Measurements from ENCODE around the gene NUAK1.

The NUAK1 gene

GRCh38 chr12:106110626-106111300 is 28.0 kb downstream of the NUAK1 start:
- DNase-seq (ENCODE audit: low spot score) = no peak

DNA sequence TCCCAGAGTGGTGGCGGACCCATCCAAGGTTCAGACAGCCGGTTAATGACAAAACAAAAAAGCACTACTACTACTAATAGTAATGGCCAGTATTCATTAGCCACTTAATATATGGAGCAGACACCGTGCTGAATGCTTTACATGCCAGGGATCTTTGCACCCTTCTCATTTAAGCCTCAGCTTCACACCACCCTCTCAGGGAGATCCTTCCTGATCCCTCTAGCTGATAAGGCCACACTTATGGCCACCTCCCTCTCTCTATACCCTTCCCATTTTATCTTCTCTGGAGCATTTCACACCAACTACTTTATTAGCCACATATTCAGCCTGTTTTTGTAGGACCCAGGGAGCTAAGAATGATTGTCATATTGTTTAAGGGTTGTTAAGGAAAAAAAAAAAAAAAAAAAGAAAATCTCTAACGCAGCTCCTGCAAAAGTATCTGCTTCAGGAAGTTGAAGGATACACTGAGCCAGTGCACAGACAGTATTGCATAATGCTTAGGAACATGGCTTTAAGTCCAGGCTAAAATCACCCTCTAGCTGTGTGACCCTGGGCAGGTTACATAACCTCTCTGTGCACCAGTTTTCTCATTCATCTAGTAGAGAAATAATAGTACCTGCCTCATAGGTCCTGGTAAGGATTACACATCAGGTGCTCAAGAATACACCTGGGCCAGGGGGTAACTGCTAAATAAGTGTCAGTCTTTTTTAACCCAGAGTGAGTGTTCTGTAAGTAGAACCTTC is 29.4 kb downstream of the NUAK1 start:
- no peak for DNase-seq (ENCODE audit: low spot score)

GRCh38 chr12:106108185-106108835 is 30.4 kb downstream of the NUAK1 start:
- no peak for DNase-seq (ENCODE audit: low spot score)

DNA sequence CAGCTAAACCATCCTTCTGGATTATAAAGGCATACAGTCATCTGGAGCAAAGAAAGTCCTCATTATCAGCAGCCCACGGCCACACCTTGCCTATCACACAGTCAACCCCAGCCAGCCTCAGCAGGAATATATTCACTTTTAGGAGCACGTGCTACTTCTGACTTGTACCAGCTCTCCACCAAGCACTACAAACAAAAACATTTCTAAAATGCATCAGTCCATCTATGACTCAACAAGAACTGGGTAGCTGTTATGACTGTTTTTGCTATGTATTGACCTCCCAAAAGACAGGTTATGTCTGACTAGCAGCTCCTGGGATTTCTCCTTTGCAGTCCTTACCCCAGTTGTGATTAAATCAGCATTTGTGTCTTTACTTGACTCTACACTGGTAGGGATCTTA is 31.2 kb downstream of the NUAK1 start:
- no peak for DNase-seq (ENCODE audit: low spot score)

GRCh38 chr12:106106892-106107291 is 31.9 kb downstream of the NUAK1 start:
- peak; percentile 16 for DNase-seq (ENCODE audit: low spot score)

DNA sequence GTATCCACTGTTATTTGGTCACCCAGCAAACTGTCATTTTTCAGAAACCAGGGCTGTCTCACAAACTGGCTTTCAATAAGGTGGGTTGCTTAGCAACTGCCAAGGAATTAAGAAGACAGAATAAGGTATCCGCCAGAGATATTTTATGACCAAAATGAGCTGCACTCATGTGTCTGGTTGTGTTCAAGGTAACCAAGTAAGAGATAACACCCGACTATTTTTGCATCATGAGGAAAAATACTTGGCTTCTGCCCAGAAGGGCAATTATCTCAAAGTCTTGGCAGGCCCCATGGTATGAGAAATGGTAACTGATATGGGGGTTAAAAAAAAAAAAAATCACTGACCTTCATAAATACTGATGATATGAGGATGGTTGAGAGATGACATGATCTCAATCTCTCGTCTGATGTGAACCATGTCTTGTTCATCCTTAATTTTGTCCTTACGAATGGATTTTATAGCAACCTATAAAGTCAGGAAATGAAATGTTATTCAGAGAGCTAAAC is 32.6 kb downstream of the NUAK1 start:
- peak; percentile 83 for DNase-seq (ENCODE audit: low spot score)

DNA sequence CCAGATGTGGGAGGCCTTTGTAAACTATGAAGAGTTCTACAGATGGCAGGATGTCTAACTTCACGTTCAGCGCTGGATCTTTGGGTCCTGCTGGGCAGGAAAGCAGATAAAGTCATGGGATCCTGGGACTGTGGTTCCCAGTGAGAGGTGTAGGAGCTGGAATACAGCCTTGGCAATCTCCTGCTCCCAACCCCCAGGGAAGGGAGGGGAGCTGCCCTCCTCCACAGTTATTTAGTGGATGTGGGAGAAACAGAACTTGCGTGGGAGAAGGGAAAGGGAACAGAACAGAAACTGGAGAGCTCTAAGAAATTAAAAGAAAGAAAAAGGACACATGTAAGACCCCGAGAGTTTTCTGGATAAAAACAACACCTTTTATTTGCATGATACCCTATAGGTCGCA is 37.0 kb downstream of the NUAK1 start:
- DNase-seq (ENCODE audit: low spot score) = no peak

GRCh38 chr12:106098691-106099200 is 40.0 kb downstream of the NUAK1 start:
- DNase-seq (ENCODE audit: low spot score) = no peak

DNA sequence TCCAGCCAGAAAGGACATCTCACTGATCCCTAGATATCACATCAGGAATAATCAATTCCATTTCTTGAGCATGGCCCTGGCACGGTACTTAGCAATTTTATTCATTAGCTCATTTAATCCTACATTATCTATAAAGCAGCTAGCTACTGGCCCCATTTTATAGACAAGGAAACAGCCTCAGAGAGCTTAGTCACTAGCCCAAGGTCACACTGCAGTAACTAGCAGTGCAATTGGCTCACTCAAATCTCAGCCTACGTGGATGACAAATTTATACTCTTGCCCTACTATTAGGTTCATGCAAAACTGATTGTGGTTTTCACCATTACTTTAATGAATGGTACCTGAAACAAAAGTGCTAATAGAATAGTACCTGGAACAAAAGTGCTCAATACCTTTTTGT is 41.7 kb downstream of the NUAK1 start:
- DNase-seq (ENCODE audit: low spot score) = no peak

- no peak for DNase-seq (ENCODE audit: low spot score)
These were observed 42.4 kb downstream of the NUAK1 start for GRCh38 chr12:106096376-106096775.

GRCh38 chr12:106094304-106094703 is 44.5 kb downstream of the NUAK1 start:
- DNase-seq (ENCODE audit: low spot score) = no peak

- no peak for DNase-seq (ENCODE audit: low spot score)
These were observed 45.5 kb downstream of the NUAK1 start for GRCh38 chr12:106093246-106093645.

- DNase-seq (ENCODE audit: low spot score) = no peak
These were observed 47.3 kb downstream of the NUAK1 start for GRCh38 chr12:106091446-106091820.

DNA sequence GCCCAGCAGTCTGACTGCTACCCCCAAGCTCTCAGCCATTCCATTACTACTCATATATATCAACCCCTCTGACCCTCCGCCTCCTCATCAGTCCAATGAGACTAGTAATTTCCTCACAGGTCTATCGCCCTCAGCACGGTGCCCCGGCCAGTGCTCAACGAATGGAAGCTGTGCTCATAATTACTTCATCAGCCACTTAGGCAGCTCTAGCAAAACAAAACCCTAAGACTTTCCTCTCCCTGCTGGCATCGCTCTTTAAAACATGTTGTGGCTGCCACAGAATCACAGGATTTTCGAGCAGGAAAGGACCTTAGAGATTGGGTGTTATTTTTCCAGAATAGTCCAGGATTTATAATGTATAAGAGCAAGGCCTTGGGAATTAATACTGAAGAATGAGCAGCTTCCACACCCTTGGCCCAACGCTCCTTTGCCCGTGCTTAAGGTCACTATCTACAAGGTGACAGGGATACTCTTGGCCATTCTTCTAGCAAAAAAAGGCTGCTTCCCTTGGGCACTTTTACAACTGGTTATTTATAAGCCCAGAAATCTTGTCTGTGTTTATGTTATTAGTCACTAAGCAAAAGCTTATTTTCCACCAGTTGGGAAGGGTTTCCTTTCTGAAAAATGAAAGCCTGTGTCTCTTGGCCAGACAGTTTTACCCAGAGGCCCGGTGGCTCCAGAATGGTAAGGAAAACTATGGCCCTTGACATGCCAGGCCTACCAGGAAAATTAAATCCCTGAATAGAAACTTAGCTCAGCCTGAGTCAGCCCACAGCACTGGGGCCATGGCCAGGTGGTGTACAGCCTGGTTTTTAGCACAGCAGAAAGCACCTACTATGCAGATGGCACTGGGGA is 47.9 kb downstream of the NUAK1 start:
- no peak for DNase-seq (ENCODE audit: low spot score)

DNA sequence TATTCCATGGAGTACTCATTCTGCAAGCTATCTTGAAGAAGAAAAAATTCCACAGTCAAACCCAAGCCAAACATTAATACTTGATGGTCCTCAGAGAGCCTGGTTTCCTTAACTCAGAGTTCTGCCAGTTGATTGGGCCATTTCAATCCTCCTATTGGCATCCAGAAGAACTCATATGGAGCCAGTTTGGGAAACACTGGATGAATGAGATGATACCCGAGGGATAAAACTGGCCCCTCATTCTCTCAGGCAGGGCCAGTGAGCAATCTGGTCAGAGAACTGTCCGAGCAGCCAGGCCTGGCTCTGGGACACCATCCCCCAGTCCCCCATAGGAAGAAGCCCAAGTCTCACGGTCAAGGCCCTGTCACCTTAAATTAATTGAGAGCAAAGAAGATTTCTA is 48.8 kb downstream of the NUAK1 start:
- DNase-seq (ENCODE audit: low spot score) = no peak

DNA sequence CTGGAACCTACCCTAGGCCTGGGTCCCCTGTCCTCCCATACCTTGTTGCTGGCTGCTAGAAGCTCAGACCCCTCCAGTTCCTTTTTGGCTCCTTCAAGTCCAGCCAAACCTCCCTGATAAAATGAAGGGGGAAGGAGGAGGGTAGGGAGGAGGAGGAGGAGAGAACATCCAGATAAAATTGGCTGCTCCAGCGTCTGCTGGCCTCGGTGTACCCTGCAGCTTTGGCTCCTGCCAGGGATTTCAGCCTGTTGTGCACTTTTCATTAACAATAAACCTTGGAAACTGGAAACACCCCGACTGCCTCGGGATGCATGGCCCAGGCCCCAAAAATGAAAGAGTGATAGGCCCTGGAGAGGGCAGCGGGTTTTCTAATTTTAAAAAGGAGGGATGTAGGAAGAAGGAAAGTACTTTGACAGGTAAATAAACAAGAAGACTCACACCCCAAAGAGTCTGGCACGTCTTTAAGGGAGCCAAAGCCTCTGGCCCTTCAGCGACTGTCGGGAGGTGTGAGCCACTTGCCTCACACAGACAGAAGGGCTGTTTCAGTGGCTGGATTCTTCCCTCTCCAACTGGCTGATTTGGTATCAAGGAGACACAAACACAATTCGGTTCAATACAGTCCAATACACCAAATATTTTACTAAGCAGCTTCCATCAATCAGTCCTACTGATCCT is 49.8 kb downstream of the NUAK1 start:
- DNase-seq (ENCODE audit: low spot score) = no peak

GRCh38 chr12:106088246-106088808 is 50.4 kb downstream of the NUAK1 start:
- no peak for DNase-seq (ENCODE audit: low spot score)

GRCh38 chr12:106086696-106087095 is 52.1 kb downstream of the NUAK1 start:
- no peak for DNase-seq (ENCODE audit: low spot score)

DNA sequence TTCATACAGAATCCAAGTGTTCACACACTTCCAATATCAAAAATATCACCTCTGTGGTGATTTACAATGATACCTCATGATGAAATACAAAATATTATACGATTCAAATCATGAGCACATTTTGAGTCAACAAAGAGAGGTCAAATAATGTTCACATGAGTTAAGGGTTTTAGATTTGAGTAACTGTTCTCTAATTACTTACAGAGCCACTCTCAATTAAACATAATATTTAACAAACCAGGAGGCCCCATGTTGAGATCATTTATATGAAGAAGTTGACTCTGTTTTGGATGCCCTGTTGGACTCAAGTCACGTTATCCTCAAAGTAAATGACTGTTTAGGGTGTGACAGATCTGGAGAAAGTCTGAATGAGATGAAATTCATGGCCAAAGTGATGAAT is 53.5 kb downstream of the NUAK1 start:
- no peak for DNase-seq (ENCODE audit: low spot score)

DNA sequence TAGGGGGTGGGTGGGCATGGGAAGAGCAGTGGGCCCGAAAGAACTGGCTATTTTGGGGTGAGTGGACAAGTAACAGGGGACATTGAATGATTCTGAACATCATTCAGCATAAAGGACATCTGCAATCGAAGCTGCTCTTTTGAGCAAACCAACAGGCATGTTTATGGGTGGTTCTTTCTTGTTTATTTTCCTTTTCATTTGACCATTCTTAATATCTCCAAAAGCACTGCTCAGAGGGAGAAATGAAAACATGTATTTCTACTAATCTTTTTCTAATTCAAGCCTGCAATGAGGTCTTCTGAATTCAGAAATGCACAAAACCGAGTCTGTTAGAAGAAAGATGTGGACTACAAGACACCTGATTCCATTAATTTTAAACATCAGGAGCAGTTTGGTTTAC is 54.0 kb downstream of the NUAK1 start:
- no peak for DNase-seq (ENCODE audit: low spot score)

Measured in SK-N-DZ (cell line).